SH-SY5Y (cell line): ENCODE data around the gene ANG.

ENCODE experiments used
- GATA2 ChIP-seq: IDR thresholded peaks from 2 replicates; pipeline ENCODE4 v1.6.1; 2011; ENCODE audit warnings: mild to moderate bottlenecking, low read depth, low read length
- GATA3 ChIP-seq: IDR thresholded peaks from 2 replicates; pipeline ENCODE4 v1.6.1; 2011; ENCODE audit warnings: low read depth, mild to moderate bottlenecking, low read length, moderate library complexity

- TF ChIP-seq GATA2 = no peak
- no peak for TF ChIP-seq GATA3
These were observed 24.3 kb downstream of the ANG start for GRCh38 chr14:20712904-20713303.
